Measurements from ENCODE around the gene PDS5B.

PDS5B gene

DNA sequence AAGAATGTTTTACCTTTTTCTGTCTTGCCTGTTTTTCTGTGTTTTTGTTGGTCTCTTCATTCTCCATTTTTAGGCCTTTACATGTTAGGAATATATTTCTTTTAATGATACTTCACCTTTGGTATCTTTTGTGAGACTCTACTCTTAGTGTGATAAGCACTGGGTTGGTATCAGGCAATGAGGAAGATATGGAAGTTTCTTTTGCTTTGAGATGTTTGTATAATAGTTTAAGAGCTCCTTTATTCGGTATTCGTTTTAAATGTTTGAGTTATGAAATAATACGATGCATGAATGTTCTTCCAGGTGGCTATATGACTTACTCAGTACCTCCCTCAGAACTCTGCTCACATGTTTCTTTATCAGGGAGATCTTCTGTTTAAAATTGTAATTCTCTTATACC is 144.8 kb downstream of the PDS5B start:
- no peak for DNase-seq

DNA sequence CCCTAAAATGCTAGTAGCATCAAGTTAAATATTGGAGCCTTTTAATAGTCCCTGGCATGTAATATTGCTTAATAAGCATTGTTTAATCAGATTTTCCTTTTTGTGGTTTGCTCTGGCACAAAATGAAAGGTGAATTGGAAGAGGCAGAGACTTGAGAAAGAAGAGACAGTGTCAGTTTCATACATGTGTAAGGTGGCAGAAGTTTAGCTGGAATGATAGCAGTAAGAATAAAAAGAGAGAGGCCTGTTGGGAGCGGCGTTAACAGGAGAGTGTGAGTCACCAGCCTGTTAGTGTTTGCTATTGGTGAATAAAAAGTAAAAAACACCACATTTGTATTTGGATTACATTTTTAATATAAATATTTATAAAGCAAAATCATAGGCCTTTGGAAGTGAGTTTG is 145.3 kb downstream of the PDS5B start:
- DNase-seq: peak; percentile 43

DNA sequence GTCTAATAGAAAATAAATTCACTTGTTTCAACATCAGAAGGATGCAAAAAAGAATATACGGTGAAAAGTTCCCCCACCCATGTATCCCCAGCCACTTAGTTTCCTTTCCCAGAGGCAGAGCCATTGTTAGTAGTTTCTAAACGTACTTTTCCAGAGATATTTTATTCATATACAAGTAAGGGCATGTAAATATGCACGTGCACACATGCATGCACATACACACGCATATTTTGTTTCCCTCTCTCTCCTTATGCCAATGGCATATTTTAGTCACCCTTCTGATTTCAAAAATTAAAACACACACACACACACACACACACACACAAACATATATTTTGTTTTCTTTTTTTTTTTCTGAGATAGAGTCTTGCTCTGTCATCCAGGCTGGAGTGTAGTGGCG is 147.4 kb downstream of the PDS5B start:
- no peak for DNase-seq

DNA sequence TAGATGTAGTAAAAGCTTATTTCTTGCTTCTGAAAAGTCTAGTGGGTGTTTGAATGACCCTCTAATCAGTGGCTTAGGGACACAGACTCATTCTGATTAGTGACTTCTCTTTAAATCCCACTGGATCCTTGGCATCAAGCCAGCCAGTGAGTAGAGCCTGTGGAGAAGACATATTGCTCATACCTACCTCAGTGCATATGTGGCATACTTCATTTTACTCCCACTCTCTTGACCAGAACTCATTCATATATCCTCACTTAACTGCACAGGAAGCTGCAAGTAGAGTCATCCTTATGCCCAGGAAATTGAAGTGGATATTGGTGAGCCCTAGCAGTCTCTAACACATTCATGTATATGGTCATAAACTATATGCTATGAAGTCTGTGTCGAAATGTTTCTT is 148.3 kb downstream of the PDS5B start:
- no peak for DNase-seq

DNA sequence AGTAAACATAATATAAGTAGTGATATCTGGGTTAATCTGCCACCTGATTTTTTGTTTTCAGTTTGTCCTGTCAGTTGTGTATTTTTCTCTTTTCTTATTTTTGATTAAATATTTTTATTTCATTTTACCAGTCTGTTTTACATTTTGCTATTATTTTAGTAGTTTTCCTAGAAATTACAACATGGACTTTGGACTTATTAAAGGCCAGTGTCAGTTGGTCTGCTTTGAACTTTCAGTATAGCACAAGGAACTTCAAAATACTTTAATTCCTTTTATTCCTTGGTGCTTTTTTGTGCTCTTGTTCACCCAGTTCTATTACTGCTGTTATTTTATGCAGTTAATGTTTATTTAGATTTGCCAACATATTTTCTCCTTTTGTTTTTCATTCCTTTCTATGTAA is 149.6 kb downstream of the PDS5B start:
- no peak for DNase-seq

DNA sequence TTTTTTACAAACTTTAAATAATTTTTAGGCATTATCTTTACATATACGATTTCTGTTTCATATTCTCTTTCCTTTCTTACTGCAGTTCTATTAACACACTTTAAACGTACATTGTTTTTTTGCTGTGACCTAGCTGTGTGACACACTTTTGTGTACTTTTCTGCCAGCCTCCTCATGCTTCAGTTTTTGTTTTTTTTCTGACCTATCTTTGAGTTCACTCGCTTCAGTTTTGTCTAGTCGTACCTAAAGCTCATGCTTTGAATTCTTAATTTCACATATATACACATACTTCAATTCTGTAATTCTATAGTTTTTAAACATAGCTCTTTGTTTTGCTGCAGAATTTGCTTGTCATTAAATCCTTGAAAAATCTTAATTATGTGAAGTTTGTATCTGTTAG is 150.4 kb downstream of the PDS5B start:
- DNase-seq: no peak

DNA sequence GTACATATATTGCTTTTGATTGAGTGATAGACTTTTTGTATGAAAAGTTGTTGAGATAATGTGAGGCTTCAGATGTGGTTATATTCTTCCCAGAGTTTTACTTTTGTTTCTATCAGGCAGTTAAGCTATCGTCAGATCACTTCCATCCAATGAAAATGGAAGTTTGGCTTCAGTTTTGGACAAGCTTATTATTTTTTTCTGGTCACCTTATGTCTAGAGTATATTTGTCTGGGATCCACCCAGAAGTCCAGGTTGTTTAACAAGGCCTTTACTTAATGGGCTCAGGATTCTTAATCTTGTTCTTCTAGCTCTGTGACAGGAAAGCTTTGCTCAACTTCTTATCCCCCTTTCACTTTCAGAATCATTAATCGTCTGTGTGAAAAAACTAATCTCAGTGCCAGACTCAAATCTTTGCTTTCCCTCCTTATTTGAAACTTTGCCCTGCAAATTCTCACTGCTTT is 150.9 kb downstream of the PDS5B start:
- peak; percentile 61 for DNase-seq

DNA sequence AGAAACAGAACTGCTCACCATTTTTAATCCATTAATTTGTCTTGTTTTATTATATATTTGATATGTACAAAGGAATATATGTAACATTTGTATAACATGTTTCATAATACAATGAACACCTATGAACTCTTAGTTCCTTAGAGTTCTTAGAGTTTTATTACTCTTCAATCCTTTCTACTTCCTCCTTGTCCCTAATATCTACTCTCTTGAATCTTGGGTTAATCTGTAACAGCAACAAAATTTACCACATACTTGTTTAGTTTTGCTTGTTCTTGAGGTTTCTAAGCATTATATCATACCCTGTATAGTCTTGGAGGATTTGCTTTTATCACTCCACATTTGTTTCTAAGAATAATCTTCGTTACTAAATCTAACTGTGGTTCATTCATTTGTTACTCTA is 151.4 kb downstream of the PDS5B start:
- no peak for DNase-seq

DNA sequence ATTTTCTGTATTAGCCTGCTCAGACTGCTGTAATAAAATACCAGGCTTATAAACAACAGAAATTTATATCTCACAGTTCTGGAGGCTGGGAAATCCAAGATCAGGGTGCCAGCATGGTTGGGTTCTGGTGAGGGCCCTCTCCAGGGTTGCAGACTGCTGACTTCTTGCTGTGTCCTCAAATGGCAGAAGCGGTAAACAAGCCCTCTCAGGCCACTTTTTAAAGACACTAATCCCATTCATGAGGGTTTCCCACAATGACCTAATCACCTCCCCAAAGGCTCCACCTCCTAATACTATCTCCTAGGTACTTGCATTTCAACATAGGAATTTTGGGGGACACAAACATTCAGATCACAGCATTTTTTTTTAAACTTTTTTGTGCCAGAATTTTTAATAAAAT is 159.3 kb downstream of the PDS5B start:
- no peak for DNase-seq

DNA sequence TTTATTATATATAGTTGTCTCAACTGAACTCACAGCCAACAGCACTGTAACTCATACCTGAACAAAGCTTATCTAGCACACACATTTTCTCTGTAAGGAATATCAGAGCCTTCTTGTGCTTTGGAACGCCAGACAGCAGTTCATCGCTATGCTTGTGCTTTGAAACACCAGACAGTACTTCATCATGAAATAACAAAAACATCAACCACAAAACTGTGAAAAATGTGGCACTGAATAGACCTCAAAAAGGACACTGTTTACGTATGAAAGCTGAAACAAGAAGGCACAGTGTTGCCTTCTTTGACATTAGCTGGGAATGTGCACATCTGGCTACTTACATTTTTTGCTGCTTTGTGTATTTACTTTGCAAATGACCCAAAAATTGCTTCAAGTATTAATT is 160.2 kb downstream of the PDS5B start:
- no peak for DNase-seq

DNA sequence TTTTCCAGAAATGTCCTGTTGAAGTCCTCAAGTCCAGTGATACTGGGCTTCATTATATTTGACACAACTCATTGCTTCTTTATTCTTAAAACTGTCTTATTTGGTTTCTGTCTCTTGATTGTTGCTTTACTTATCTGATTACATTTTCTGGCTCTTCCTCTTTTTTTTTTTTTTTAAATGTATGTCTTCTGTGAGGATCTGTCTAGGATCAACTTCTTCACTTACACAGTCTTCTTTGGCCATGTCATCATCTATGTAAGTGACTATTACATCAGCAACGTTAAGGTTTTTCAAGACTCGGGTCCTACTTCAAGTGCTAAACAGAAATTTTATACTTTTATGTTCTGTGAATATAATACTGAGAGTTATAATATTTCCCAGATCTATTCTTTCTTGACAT is 162.1 kb downstream of the PDS5B start:
- DNase-seq: no peak

DNA sequence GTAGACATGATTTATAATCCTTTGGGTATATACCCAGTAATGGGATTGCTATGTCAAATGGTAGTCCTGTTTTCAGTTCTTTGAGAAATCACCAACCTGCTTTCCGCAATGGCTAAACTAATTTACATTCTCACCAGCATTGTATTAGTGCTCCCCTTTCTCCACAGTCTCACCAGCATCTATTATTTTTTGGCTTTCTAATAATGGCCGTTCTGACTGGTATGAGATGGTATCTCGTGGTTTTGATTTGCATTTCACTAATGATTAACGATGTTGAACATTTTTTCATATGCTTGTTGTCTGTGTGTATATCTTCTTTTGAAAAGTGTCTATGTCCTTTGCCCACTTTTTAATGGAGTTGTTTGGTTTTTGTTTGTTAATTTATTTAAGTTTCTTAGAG is 165.1 kb downstream of the PDS5B start:
- no peak for DNase-seq

DNA sequence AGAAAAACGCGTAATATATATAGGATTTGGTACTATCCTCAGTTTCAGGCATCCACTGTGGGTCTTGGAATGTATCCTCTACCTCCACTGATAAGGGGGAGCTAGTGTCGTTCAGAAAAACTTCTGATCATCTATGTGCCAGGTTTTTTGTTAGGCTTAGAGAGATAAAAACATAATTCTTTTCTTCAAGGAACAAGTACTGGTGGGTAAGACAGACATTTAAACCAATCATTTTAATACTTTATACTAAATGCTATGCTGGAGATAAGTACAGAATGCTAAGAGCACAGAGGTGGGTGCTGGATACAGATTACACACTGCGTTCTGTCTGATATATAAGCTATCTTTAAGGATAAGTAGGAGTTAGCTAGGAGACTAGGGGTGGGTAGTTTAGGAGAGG is 166.1 kb downstream of the PDS5B start:
- DNase-seq: no peak

DNA sequence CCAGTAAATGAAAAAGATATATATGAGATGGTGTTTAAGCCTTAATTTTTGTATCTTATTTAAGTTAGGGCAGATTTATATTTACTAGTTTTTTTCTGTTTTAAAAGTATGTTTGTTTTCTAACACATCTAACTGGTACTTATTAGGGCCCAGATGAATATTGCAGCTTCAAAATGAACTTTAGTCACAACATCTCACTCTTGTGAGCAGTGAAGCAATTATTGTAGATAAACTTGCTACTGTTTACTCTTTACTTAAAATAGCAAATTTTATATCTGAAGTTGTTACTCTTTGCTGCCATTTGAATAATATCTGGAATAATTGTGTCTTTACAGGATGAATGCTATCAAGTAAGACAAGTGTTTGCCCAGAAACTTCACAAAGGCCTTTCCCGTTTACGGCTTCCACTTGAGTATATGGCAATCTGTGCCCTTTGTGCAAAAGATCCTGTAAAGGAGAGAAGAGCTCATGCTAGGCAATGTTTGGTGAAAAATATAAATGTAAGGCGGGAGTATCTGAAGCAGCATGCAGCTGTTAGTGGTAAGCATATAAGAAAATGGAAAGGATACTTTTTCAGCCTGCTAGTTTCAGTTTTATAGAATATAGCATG is 166.8 kb downstream of the PDS5B start:
- no peak for DNase-seq

DNA sequence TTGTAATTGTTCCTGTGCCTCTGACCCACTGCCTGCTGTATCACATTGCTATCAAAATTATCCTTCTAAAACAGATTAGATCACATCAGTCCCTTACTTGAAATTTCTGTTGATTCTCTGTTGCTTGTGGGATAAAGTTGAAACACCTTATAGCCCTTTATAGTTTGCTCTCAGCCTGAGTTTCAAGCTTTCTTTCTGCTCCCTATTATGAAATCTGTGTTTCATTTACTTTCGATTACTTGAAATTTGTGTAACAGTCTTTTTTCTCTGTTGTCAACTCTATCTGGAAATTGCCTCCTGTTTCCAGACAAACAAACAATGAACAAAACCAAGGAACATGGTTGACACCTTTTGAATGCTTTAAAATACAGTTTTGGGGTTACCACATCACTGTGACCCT is 167.9 kb downstream of the PDS5B start:
- DNase-seq: no peak

DNA sequence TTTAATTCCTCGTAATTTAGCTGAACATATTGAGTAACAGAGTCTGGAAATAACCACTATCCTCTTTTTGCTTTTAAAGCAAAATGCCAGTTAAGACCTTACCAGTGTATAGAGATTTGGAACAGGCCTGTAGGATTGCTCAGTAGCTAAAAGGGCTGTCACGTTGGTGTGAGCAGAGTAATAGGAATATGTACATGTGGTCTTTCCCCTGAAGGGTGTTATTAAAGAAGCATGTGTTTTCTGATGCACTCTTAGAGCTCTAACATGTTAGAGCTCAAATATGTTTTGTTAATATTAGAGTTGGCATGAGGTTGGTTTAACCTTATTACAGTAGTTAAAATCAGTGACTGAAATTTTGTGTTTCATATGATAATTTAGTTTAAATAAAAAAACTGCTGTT is 172.9 kb downstream of the PDS5B start:
- no peak for DNase-seq

DNA sequence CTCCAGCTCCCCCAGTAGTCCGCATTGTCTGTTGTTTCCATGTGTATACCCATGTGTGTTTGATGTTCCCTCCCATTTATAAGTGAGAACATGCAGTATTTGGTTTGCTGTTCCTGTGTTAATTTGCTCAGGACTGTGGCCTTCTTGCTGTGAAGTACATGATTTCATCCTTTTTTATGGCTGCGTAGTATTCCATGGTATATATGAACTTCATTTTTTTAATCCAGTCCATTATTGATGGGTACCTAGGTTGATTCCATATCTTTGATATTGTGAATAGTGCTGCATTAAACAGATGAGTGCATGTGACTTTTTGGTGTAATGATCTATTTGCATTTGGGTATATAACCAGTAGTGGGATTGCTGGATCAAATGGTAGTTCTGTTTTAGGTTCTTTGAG is 175.2 kb downstream of the PDS5B start:
- no peak for DNase-seq

DNA sequence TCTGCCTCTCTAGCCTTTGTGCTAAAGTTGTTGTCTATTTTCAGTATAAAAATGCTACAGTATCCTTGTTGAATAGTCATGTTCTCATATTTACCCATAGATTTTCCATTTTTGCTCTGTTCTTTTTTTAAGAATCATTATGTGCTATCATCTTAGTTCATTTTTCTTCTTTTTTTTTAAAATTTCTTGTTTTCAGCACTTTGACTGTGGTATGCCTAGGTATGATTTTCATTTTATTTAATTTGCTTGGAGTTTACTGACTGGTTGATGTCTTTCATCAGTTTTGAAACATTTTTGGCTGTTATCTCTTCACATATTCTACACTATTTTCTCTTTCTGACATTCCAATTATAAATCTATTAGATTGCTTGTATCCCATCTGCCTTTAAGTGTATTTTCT is 192.9 kb downstream of the PDS5B start:
- DNase-seq: no peak

DNA sequence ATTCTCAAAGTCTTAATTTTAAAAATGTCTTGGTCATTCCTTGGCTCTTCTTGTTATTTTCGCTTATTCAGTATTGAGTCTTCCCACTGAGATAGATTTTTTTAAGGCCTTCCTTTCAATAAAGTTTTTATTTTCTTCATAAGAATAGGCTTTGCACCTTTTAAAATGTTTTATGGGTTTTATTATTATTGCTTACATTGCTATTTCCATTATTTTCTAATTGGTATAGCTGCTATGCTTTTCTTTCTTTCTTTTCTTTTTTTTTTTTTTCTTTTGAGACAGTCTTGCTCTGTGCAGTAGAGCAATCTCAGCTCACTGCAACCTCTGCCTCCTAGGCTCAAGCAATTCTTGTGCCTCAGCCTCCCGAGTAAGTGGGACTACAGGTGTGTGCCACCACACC is 195.7 kb downstream of the PDS5B start:
- DNase-seq: no peak

DNA sequence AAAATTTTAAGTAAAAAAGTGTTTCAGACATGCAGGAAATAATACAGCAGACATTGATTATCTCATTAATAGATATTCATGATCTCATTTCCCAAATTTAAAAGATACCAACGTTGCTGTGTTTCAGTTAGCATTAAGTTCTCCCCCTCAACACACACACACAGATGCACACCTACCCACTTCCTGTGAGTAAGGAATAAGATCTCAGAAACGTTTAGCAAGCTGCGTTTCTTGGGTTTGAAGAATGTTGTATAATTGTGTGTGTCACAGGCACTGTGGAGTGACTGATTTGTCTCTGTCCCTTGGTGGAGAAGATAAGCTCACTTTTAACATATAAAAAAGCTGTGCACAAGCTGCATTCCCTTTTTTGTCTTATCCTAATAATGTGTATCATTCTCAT is 196.8 kb downstream of the PDS5B start:
- DNase-seq: peak; percentile 48

DNA sequence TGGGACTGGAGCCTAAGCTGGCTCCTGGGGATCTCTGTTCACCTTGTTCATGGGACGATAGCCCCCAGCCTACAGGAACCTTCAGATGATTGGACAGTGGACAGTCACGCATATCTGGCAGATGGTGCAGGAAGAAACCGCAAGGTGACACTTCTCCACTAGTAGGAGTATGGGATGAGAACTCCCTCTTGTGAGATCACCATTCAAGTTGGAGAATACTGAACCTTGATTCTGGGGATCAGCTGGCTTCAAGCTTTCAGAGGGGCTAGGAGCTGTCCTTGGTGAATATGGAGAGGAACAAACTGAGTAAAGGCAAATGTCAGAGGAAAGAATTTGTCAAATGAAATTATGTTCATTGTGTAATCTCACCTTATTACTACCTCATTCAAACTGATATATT is 204.5 kb downstream of the PDS5B start:
- no peak for DNase-seq

DNA sequence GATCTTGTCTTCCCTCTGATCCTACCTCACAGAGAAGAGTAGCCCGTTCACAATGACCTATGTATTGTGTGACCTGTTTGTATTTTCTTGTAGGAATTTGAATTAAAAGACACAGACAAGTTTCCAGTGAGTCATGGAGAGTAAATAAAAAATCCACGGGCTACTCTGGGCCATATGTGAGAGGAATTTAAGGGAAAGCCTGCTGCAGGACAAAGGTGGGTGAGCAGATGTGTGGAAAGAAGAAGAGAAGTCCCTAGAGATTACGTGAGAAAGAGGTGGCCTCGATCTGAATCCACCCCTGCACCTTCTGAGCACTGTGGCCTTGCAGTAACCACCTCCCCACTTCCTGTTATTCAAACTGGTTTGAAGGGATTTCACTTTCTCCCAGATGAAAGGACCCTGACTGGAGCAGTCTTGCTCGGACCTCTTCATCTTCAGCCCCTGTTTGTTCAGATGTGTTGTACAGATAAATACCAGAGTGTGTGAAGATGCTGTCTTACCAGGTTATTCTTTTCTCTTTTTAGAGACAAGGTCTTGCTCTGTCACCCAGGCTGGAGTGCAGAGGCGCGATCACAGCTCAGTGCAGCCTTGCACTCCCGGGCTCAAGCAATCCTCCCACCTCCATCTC is 205.4 kb downstream of the PDS5B start:
- peak; percentile 73 for DNase-seq

DNA sequence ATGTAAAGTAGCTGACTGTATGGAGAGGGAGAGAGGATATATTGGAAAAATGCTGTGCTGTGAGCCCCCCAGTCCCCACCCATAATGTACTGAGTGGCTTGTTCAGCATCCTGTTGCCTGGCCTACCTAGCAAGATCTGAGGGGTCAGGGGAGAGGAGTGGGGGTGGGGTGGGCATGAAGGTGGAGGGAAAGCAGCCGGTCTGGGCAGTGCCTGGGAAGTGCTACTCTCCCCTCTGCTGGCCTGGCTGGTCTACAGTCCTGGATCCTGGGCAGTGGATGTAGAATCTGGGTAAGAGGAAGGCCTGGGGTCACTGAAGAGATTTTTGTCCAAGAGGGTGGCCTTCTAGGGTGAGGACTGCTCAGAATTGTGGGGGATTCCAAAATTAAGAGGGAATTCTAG is 210.5 kb downstream of the PDS5B start:
- DNase-seq: no peak

DNA sequence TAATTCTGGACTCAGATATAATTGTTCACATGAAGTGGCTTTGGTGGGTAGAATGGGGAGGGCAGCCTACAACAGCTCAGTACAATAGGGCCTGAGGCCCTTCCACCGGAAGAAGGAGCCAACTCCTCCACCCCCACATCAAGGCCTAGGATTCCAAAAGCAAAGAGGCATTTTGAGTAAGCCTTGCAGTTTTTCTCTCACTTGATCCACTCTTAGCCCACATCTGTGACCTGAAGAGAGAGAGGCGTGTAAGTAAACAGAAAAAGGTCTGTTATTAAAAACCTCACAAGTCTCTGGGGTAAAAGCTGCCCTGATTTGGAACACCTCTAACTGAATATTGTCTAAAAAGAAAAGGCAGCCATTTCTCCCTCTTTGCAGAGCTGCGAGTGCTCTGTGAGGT is 215.9 kb downstream of the PDS5B start:
- no peak for DNase-seq

DNA sequence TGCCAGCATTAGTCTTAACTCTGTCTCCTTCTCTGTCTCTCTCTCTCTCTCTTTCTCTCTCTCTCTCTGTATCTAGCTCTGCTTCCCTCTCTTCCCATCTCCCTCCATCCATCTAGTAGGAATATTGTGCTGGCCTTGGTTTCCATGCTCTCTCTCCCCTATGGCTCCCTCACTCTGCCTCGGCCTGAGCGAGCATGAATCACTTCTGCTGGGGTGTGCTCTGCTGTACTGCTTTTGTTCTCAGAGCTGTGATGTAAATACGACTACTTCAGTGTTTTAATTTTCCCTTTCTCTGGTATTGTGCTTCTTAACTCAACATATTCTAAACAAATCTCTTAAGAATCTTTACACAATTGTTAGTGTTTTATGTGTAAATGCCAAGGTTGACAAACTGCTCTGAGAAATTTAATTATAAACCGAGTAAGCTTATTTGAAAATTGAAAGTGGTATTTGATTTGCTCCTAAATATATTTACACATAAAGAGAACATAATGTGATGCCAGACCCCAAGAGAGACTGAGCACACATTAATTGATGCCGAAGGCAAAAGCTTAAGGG is 218.5 kb downstream of the PDS5B start:
- DNase-seq: no peak

All from activated CD4-positive, alpha-beta T cell treated with anti-CD3 and anti-CD28 coated beads, Interleukin-2, amount 50 U/mL, for 16 hours (primary cell).